HEK293 (cell line): ENCODE measurements around the gene TMEM151B.

ENCODE experiments used
- CTCF ChIA-PET: fragments of 350-600 bp; formaldehyde crosslinking; extraction: SDS; loops from one replicate; lab custom pipeline; 2021; ENCODE audit warnings: antibody characterized with exemption; lab: Yijun Ruan, JAX
- POLR2A ChIA-PET: fragments of 300-600 bp; formaldehyde crosslinking; extraction: SDS; loops from one replicate; lab custom pipeline; 2020; ENCODE audit warnings: antibody characterized with exemption, inconsistent platforms; lab: Yijun Ruan, JAX
- H3K27ac ChIP-seq: fragments of 200-500 bp; sonication (Bioruptor generic); 2 replicates; pipeline ENCODE4 v1.5.1; 2014; ENCODE audit warnings: low read depth, low read length, control low read depth, inconsistent platforms; ENCODE audit errors: extremely low read depth
- H3K36me3 ChIP-seq, 2 experiments: fragments of 200-500 bp in 1 of 2; sonication (Bioruptor generic) in 1 of 2; 1 replicate in 1 of 2; 2 replicates in 1 of 2; pipeline ENCODE4 v1.5.1; 2014 to 2017; ENCODE audit warnings: inconsistent platforms in 2 of 2, low read length in 2 of 2; ENCODE audit not compliant: control insufficient read depth in 2 of 2, insufficient read depth in 1 of 2
- H3K4me1 ChIP-seq: fragments of 200-500 bp; sonication (Bioruptor generic); 2 replicates; pipeline ENCODE4 v1.5.1; 2014; ENCODE audit warnings: mild to moderate bottlenecking, low read length, inconsistent platforms; ENCODE audit not compliant: control insufficient read depth, insufficient read depth
- H3K4me3 ChIP-seq: 2 replicates; pipeline ENCODE4 v1.5.1; 2011; ENCODE audit warnings: low read depth, mild to moderate bottlenecking, control low read depth, low read length, moderate library complexity
- H3K9me3 ChIP-seq: fragments of 200-500 bp; sonication (Bioruptor generic); 2 replicates; pipeline ENCODE4 v1.5.1; 2014; ENCODE audit warnings: low read depth, low read length, inconsistent platforms; ENCODE audit not compliant: control insufficient read depth, insufficient read depth
- FEZF1 ChIP-seq: fragments of 450-650 bp; formaldehyde crosslinking; IDR thresholded peaks from 2 replicates; pipeline ENCODE4 v1.5.1; 2016; ENCODE audit warnings: missing biosample characterization, missing genetic modification characterization
- GLIS2 ChIP-seq: fragments of 450-650 bp; formaldehyde crosslinking; IDR thresholded peaks from 2 replicates; pipeline ENCODE4 v1.5.1; 2016; ENCODE audit warnings: missing biosample characterization, missing genetic modification characterization
- IKZF3 ChIP-seq: fragments of 450-650 bp; IDR thresholded peaks from 2 replicates; pipeline ENCODE4 v1.5.0; 2018; ENCODE audit warnings: missing biosample characterization, mild to moderate bottlenecking, missing genetic modification characterization, moderate library complexity
- KLF9 ChIP-seq: fragments of 450-650 bp; formaldehyde crosslinking; IDR thresholded peaks from 2 replicates; pipeline ENCODE4 v1.5.1; 2016; ENCODE audit warnings: missing biosample characterization, missing genetic modification characterization, low read depth
- MEIS1 ChIP-seq: sonication (generic); formaldehyde crosslinking; IDR thresholded peaks from 2 replicates; pipeline ENCODE4 v1.8.1; 2022; ENCODE audit warnings: missing genetic modification reagents, mild to moderate bottlenecking, borderline replicate concordance
- PATZ1 ChIP-seq: fragments of 450-650 bp; formaldehyde crosslinking; IDR thresholded peaks from 2 replicates; pipeline ENCODE4 v1.5.1; 2016; ENCODE audit warnings: missing biosample characterization, missing genetic modification characterization
- PRDM10 ChIP-seq: fragments of 450-650 bp; formaldehyde crosslinking; IDR thresholded peaks from 2 replicates; pipeline ENCODE4 v1.5.1; 2016; ENCODE audit warnings: missing biosample characterization, missing genetic modification characterization
- SP3 ChIP-seq: fragments of 450-650 bp; formaldehyde crosslinking; IDR thresholded peaks from 2 replicates; pipeline ENCODE4 v1.5.1; 2016; ENCODE audit warnings: missing biosample characterization, missing genetic modification characterization
- WT1 ChIP-seq: fragments of 450-650 bp; formaldehyde crosslinking; IDR thresholded peaks from 2 replicates; pipeline ENCODE4 v1.5.1; 2016; ENCODE audit warnings: missing biosample characterization, missing genetic modification characterization
- ZBTB1 ChIP-seq: fragments of 450-650 bp; formaldehyde crosslinking; IDR thresholded peaks from 2 replicates; pipeline ENCODE4 v1.5.1; 2016; ENCODE audit warnings: missing biosample characterization, missing genetic modification characterization
- ZBTB17 ChIP-seq: fragments of 450-650 bp; formaldehyde crosslinking; IDR thresholded peaks from 2 replicates; pipeline ENCODE4 v1.5.1; 2016; ENCODE audit warnings: missing biosample characterization, missing genetic modification characterization
- ZIC2 ChIP-seq: fragments of 450-650 bp; formaldehyde crosslinking; IDR thresholded peaks from 2 replicates; pipeline ENCODE4 v1.5.1; 2016; ENCODE audit warnings: missing biosample characterization, missing genetic modification characterization
- ZNF214 ChIP-seq: fragments of 450-650 bp; formaldehyde crosslinking; IDR thresholded peaks from 2 replicates; pipeline ENCODE4 v1.5.1; 2017; ENCODE audit warnings: missing biosample characterization, mild to moderate bottlenecking, missing genetic modification characterization, borderline replicate concordance
- ZNF26 ChIP-seq: fragments of 450-650 bp; formaldehyde crosslinking; IDR thresholded peaks from 2 replicates; pipeline ENCODE4 v1.5.1; 2016; ENCODE audit warnings: missing biosample characterization, missing genetic modification characterization
- ZNF518A ChIP-seq: fragments of 450-650 bp; formaldehyde crosslinking; conservative IDR thresholded peaks from 2 replicates; pipeline ENCODE4 v1.5.1; 2016; ENCODE audit warnings: low read depth, missing biosample characterization, missing genetic modification characterization
- ZNF692 ChIP-seq: fragments of 450-650 bp; formaldehyde crosslinking; IDR thresholded peaks from 2 replicates; pipeline ENCODE4 v1.5.1; 2016; ENCODE audit warnings: missing biosample characterization, missing genetic modification characterization

The TMEM151B gene

GRCh38 chr6:44235891-44236516, 34.2 kb upstream of the TMEM151B start:
- POLR2A ChIA-PET: interaction anchor here (0.7 to 4.0 kb wide), 3 partner anchors 11 to 140 kb away, joined by 6 to 21 read pairs (median 20); partner anchors contain the start of genes HSP90AB1 and SLC29A1
- Histone ChIP-seq H3K9me3 (no peaks in the 10 kb centered on the region), H3K36me3 (peaks cover 5 to 47% of the 10 kb centered on the region in 2 experiments; a peak in 2 of 3 replicates), H3K4me3 (no peak overlapping the region), H3K27ac (no peak overlapping the region), H3K4me1 (peaks cover 4% of the 10 kb centered on the region; the same call in 1 of the 2 replicates)
- TF ChIP-seq ZNF518A (tag by site-specific recombination): no peak
- CTCF ChIA-PET: interaction anchor here (0.6 to 7.8 kb wide), 19 partner anchors 10 to 1573 kb away, joined by 3 to 148 read pairs (median 8); partner anchors contain the start of genes HSP90AB1, SLC29A1 and SLC35B2

GRCh38 chr6:44237021-44237812, 33.0 kb upstream of the TMEM151B start:
- Histone ChIP-seq H3K36me3 (peaks cover 5 to 35% of the 10 kb centered on the region in 2 experiments; a peak in 2 of 3 replicates), H3K4me1 (peaks cover 4% of the 10 kb centered on the region; the same call in 1 of the 2 replicates), H3K27ac (peak overlapping the region; percentile 59; the same call in 1 of the 2 replicates), H3K4me3 (peak overlapping the region; percentile 61), H3K9me3 (no peaks in the 10 kb centered on the region)
- ChIA-PET CTCF (interaction anchor here (0.5 to 7.8 kb wide), 38 partner anchors 9 to 468 kb away, joined by 3 to 148 read pairs (median 4); partner anchors contain the start of genes AARS2, HSP90AB1, MYMX and SLC29A1), POLR2A (interaction anchor here (0.6 to 1.4 kb wide), 10 partner anchors 9 to 141 kb away, joined by 3 to 36 read pairs (median 5); partner anchors contain the start of genes HSP90AB1, MRPL14, SLC29A1 and TMEM63B)
- TF ChIP-seq IKZF3 (tag by site-specific recombination) (peak; percentile 80), KLF9 (peak; percentile 68), ZBTB1 (tag by site-specific recombination) (0 out of 2 replicates have a peak, but pooled peaks have one; percentile 53), FEZF1 (tag by site-specific recombination) (peak; percentile 49), SP3 (tag by site-specific recombination) (peak; percentile 73), ZNF214 (tag by site-specific recombination) (no peak), ZNF26 (tag by site-specific recombination) (no peak), PRDM10 (tag by site-specific recombination) (no peak; the same call in 1 of the 2 replicates), WT1 (0 out of 2 replicates have a peak, but pooled peaks have one; percentile 29), MEIS1 (CRISPR knock-in tag) (no peak), ZNF692 (tag by site-specific recombination) (peak; percentile 83; the same call in 1 of the 2 replicates), PATZ1 (no peak), GLIS2 (tag by site-specific recombination) (peak; percentile 92), ZBTB17 (tag by site-specific recombination) (no peak), ZIC2 (peak; percentile 42; the same call in 1 of the 2 replicates)
